GM21619 (cell line): ENCODE results near the gene PRR5.

Source experiments
- ATAC-seq: cut with Tn5 transposase; IDR thresholded peaks from one replicate; pipeline ENCODE4 v1.9.1; 2021; ENCODE audit not compliant: unreplicated experiment

The PRR5 gene

DNA sequence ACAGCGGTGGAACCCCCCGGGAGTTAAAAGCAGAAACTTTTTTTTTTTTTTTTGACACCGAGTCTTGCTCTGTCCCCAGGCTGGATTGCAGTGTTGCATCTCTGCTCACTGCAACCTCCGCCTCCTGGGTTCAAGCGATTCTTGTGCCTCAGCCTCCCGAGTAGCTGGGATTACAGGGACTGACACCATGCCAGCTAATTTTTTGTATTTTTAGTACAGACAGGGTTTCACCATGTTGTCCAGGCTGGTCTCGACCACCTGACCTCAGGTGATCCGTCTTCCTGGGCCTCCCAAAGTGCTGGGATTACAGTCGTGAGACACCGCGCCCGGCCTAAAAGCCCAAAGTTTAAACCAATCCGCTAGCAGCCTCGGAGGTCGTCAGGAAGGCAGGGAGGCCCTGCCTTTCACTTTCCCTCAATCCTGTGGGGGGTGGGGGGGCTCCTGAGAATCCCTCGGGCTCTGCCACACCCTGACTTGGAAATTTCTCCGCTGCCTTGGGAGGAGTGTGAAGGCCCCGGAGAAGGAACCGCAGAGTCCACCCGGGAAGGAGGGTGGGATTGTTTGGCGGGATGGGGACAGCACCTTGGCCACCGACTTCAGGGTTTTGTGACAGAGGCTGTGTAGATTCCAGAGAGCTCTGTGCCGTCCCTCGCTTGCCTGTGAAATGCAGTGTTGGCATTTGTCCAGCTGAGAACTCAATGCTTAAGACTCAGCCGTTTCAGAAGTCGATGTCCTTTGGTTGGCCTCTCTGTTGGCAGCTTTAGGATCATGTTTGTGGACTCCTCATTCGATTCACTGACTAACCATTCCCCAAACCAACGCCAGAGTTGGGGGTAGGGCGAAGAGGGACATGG is 51.4 kb downstream of the PRR5 start:
- ATAC-seq, result no peak

DNA sequence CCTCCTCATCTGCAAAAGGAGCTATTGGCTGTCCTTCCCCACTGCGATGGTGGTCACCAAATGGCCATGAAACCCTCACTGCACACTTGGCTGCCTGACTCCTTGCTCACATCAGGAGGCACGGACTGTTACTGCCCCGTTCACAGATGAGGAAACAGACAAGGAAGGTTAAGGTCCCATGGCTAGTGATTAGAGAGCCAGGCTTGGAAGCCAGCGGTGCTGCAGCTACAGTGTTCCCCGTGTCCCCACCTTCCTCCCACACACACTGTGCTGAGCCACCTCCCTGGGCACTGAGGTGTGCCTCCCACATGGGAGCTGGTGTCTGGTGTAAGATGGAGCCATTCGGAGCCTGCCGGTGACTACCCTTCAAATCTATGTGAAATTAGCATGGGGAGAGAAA is 53.0 kb downstream of the PRR5 start:
- no peak for ATAC-seq

DNA sequence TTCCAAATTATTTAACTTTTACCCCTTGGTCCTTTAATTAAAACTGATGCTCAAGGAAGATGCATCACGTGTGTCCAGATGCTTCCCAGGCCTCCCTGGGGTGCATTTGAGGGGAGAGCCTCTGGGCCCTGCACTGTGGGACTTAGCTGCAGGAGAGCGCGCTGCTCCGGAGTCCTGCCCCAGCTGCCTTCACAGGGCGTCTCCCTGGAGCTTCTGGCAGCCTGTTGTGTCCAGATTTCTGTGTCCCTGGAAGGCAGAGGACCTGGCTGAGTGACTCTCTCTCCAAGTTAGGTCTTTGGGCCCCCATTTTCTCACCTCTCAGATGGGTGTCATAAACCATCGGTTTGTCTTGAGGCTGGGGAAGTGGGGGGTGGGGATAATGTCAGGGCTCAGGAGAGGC is 53.4 kb downstream of the PRR5 start:
- no peak for ATAC-seq

DNA sequence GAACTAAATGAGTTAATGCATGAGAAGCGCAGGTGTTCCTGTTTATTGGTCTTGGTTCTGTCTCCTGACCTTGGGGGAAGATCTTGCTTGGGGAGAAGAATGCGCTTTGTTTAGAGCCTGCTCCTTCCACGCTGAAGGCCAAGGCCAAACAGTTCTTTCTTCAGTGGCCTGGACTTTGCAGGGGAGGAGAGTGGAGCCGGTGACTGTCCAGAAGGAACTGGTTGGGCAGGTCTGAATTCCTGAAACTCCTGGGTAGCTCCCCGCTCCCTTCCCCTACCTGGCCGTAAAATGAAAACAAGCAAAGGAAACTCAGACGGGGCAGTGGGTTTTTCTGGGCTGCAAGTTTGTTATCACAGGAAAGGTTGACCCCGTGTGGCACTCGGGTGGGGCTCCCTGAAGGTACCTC is 54.0 kb downstream of the PRR5 start:
- no peak for ATAC-seq

DNA sequence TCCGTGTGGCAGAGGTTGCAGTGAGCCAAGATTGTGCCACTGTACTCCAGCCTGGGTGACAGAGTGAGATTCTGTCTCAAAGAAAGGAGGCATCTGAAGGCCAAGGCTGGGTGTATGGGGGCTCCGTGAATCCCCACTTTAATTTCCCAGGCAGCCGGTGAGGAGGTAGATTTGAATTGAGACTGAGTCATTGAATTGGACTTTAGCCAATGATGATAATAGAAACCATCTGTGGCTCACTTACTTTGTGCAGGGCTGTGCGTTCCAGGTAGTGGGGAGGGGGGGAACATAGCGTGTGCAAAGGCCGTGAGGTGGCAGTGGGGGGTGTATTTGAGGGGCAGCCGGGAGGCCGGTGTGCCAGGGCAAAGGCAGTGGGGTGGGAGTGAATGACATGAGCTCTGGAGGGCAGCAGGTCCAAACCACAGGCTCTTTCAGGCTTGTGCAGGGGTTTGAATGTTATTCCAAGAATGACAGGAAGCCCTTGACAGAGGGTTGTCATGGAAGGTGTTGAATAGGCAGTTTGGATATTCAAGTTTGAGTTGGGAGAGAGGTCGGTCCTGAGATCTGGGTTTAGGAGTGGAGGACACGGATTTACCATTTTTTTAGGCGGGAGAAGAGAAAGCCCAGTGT is 56.5 kb downstream of the PRR5 start:
- no peak for ATAC-seq

DNA sequence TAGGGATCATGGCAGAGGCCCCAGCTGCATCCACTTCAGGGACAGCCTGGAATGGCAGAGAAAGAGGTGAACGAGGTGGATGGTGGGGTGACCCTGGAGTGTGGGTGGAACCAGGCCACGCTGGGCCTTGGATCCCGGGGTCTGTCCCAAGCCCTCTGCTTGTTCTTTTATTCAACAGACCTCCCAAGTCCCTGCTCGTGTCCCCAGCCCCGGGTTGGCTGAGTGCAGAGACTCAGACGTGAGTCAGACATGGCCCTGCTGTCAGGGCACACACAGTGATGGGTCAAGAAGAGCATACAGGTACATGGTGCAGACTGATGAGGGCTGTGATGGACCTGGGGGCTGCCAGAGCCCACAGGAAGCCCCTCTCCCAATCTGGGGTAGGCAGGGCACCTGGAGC is 57.0 kb downstream of the PRR5 start:
- no peak for ATAC-seq

DNA sequence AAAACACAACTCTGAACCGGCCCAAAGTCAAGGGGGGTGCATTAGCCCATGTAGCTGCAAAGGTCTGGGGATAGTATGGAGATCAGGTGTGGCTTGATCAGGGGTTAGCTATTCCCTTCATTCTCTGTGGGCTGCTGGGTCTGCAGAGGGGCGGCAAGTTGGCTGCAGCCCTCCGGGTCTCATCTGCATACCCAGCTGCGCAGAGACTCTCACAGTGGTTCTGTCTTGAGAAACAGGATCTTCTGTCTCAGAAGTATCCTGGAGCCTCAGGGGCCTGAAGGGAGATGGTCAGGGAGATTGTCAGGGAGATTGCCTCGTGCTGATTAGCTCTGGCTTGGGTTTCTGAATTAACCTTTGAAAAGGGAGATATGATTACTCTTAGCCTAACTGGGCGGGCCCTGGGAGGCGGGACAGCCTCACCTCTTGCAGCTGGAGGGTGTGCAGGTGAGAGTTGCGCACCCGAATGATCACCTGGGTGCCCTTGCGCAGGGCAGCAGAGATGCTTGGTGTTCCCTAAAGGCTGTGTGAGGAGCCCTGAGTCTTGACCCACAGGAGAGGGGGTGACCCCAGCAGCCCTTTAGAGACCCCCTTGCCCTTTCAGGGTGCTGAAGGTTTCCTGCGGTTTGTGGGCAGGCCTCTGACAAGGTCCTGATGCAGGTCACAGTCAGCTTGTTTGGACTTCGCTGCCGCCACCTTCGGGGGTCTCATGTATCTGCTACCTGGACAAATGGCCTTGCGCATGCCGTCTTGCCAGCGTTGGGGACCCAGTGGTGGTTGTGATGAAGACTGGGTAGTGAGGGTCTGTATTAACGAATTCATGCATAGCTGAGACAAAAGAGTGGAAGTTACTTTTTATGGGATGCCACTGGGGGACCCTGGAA is 57.7 kb downstream of the PRR5 start:
- ATAC-seq, result no peak

DNA sequence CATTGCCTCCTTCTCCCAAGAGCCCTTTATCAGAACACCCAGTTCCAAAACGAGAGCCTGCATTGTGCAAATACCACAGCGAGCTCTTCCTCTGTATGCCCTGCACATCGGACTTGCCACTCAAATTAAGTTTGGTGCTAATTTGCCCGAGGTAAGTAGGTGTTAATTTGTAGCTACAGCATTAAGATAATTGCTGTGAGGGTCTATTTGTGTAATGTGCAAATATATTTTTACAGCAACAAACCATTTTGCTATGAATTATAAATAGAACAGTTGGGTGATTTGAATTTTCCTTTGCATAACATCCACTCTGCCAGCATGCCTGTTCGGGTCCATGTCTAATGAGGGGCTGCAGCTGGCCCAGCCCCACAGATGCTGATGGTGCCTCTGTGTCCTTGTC is 58.5 kb downstream of the PRR5 start:
- ATAC-seq, result no peak

DNA sequence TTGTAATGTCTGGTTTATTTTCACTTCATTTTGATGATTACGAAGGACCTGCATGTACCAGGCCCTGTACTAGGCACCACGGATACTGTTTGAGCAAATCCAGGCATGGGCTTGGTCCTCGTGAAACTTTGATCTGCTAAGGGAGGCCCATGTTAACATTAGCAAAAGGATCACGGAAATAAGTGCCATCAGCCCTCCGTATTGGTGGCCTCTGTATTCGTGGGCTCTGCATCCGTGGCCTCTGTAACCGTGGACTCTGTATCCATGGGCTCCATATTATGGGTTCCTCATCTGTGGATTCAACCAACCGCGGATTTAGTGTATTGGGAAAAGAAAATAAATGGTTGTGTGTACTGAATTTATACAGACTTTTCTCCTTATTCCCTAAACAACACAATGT is 59.0 kb downstream of the PRR5 start:
- no peak for ATAC-seq

DNA sequence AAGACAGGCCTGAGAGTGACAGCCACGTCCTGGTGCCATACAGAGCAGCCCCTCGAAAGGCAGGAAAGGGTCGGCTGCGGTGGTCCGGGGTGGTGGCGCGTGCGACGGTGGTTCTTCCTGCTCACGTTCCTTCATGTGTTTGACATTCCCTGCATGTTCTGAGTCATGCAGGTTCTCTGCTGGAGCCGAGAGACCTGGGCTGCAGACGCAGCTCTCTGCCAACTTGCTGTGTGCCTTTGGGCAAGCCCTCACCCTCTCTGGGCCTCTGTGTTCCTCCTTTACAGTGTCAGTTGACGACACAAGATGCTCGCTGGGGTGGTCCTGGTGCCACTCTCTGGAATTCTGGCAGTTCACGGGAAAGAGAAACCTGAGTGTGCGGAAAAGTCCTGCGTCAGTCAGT is 62.4 kb downstream of the PRR5 start:
- no peak for ATAC-seq

DNA sequence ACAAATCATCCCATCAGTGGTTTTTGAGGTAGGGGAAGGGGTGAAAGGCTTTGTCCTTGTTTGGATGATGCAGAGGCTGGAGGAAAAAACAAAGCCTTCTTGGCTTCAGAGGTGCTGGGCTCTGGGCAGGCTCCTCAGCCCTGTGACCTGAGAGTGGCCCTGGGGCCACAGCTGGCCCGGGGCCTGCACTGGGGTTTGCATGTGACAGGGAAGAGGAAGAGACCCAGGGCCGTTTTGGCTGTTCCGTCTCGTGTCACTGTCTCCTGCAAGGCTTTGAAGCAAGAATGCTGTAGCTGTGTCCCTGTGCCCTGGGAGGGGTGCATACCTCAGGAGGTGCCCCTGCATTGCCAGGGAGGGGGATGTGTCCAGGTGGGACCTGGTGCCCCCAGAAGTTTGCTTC is 63.0 kb downstream of the PRR5 start:
- no peak for ATAC-seq

DNA sequence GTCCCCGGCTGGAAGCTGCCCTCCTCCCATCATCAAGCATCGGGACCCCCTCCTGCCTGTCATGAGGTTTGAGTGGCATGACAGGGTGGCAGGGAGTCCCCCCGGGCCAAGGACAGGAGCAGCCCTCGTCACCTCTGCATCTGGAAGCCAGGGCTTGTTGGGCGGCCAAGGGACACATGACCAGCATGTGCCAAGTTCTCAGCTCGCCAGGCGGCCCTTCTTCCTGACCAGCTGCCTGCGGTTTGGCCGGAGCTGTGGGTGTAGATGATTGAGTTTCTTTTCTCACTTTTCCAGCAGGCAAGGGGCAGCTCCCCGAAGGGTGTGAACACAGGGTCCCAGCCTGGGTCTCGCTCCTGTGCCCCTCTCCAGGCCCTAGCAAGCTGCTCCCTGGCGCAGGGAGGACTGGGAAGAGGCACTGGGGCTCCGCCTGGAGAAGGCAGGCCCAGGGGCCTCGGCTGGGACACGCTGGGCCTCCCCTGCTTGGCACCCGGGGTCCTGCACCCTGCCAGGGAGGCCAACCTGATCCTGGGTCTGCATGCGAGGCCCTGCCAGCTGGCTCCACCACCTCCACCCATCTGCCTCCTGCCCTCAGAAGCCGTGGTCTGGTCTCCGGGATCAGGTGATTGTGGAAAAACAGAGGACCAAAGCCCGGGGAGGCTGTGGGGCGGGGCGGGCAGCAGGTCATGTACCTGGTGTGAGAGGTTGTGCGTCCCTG is 63.7 kb downstream of the PRR5 start:
- no peak for ATAC-seq

DNA sequence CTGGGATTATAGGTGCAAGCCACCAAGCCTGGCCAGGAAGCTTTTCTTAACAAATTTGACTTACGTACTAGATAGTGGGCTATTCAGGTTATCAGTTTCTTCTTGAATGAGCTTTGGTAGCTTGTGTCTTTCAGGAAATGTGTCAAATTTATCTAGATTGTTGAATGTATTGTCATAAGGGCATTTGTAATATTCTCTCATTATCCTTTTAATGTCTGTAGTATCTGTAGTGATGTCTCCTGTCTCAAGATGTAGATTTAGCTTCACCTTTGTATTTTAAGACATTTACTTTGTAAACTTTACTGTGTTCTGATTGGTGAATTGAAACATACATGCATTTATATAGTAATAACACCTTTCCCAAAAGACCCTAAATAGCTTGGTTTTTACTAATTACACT is 71.1 kb downstream of the PRR5 start:
- ATAC-seq, result no peak

DNA sequence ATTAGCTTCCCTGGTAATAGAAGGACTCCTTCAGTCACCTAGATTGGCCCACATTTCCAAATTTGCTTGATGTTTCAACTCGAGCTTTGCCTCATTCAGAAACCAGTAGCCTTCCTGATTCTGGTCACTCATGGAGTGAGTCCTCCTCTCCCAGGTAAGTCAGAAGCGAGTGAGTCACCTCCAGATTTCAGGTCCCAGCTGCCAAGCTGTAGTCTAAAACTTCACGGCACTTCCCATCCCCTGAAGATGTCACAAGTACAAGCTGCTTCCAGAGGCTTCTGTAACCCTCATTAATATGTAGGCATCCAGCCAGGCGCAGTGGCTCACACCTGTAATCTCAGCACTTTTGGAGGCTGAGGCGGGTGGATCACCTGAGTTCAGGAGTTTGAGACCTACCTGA is 73.9 kb downstream of the PRR5 start:
- ATAC-seq, result no peak

DNA sequence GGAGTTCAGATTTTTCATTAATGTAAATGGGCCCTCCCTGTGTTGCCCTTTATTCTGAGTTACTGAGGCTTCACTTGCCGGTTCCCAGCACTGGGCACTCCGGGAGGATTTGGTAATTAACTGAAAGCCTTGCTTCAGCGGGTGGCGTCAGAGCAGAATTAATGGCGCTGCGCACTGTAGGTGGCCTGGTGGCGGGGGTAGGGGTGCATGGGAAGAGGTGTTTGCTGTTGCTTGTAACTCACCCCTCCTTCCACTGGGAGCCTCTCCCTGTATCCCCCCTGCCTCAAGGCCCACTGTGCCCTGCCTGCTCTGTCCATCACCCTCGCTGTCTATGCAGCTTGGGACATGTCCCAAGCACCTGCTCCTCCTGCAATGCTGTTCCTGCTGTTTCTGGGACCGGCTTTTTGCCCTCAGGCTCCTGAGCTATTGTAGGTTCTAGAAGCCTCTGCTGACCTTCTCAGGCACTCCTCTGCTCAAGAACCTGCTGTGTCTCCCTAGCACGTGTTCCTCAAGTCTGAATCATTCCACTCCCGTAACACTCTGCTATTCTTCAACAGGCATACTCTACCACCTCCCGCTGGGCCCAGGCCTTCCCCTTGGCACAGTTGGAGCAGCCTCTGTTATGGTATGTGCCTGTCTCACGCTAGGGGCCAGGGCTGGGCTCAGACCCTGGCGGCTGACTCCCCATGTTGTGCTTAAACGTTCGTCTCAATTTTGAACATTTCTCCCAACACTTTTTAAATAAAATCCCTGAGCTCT is 74.8 kb downstream of the PRR5 start:
- ATAC-seq, result no peak

DNA sequence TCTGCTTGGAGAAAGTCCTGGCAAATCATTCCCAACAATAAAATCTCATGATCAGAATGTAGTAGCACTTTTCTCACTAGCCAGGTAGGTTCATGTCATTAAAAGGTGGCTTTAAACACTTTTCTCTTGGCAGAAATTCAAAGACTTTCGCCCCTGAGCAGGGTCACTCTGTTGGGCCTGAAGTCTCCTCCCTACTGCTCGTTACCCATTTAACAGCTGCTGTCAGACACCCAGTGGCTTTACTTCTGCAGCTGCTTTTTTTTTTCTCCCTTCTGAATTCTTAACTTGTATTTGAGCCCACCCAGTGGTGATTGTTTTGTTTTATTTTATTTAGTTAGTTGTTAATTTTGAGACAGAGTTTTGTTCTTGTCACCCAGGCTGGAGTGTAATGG is 75.4 kb downstream of the PRR5 start:
- ATAC-seq, result no peak

DNA sequence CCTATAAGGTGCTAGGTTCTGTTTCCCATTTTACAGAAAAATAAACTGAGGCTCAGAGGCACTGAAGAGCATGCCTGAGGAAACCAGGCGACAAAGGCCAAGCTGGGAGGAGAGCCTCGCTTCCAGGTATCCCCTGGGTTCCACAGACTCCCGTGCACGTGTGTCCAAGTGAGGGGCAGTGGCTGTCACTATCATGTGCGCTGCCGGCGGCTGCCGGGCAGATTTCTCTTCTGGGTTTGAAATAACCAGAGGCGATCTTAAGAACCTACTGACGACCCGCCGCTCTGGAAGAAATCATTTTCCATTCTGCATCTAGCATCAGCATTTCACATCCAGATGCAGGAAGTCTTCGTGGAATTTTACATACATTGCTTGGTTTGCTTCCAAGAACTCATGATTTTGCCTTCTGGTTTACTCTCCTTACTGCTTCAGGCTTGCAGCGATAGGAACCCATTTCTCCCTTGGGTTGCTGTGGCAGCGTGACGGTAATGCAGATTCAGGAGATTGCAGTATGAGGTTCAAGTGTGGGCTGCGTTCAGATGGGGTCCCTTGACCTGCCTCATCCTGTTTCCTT is 79.0 kb downstream of the PRR5 start:
- no peak for ATAC-seq

DNA sequence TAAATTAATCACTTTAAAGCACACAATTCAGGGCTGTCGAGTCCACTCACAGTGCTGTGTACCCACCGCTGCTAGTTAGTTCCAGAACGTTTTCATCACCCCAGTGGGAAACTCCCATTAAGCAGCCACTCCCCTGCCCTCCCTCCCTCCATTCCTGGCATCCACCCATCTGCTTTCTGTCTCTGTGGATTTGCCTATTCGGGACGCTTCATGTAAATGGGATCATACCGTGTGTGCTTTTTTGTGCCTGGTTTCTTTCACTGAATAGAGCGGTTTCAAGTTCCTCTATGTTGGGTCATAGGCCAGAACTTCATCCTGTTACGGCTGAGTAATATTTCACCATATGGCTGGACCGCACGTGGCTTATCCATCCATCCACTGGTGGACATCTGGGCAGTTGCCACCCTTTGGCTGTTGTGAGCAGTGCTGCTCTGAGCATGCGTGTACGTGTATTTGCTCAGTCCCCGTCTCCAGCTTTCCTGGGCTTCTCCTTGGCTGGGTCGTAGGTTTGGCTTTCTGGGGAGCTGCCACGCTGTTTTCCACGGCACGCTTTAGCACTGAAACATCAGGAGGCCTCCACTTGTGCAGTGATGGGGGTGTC is 80.5 kb downstream of the PRR5 start:
- no peak for ATAC-seq

DNA sequence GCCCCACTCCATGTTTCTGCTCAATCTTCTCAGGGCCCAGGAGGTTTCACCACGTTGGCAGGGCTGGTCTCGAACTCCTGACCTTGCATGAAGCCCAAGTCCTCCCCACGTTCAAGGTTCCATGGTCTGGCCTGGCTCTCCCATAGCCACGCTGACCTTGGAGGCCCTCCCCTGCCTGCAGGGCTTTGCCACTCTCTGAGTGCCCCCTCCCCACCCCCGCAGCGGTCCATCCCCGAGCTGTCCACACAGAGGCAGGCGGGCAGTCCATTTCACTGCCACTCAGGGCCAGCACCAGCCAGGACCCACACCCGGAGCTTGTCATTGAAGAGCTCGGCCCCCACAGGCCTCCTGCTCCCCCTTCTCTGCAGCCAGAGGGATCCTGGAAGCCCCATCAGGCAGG is 81.1 kb downstream of the PRR5 start:
- no peak for ATAC-seq

DNA sequence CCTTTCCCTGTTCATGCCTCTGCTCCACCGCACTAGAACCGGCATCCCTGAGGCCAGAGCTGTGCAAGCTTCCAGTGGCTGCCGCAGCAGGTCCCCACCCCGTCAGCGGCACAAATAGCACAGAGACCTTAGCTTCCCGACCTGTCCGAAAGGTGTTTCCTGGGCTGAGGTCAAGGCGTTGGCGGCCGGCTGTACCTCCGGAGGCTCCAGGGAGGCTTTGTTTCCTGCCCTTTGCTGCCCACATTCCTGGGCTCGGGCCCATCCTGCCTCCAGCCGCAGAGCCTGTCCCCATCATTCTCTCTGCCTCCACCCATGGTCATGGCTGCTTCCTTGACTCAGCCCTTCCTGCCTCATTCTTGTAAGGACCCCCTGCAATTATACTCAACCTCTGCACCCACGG is 81.6 kb downstream of the PRR5 start:
- no peak for ATAC-seq
